Measurements from ENCODE around the gene CREM. TPM values are rescaled to one million over a fixed set of nuclear protein-coding genes. Genes with fewer than 3 reads are reported as not detected.

The CREM gene
- total RNA-seq, 1 donor, result 16.6 TPM

DNA sequence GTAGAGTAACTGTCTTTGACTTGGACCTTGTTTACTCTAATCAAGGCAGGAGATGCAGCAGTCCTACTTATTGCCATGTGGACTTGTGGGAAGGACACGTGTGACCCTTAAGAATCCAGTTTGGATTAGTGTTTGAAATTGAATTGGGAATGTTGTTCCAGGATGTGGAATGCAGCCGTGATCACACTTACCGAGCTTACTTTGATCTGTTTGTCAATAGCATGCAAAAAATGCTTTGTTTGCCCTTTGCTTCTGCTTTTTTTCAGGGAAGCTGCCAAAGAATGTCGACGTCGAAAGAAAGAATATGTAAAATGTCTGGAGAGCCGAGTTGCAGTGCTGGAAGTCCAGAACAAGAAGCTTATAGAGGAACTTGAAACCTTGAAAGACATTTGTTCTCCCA, 84.7 kb downstream of the CREM start:
- H3K4me1 ChIP-seq (ENCODE audit: insufficient read depth, low read length), result no peaks in the 10 kb centered on the region
- no peaks in the 10 kb centered on the region for H3K27me3 ChIP-seq (ENCODE audit: insufficient read depth, low read length)
- no peaks in the 10 kb centered on the region for H4K20me1 ChIP-seq (ENCODE audit: insufficient read depth, low read length)
- no peaks in the 10 kb centered on the region for H3K79me2 ChIP-seq (ENCODE audit: insufficient read depth, low read length)
- no peaks in the 10 kb centered on the region for H3K9me3 ChIP-seq (ENCODE audit: low read depth, low read length)
- no peak for DNase-seq (ENCODE audit: insufficient read length, low spot score, missing footprints)
- TF ChIP-seq, protein P1, sequence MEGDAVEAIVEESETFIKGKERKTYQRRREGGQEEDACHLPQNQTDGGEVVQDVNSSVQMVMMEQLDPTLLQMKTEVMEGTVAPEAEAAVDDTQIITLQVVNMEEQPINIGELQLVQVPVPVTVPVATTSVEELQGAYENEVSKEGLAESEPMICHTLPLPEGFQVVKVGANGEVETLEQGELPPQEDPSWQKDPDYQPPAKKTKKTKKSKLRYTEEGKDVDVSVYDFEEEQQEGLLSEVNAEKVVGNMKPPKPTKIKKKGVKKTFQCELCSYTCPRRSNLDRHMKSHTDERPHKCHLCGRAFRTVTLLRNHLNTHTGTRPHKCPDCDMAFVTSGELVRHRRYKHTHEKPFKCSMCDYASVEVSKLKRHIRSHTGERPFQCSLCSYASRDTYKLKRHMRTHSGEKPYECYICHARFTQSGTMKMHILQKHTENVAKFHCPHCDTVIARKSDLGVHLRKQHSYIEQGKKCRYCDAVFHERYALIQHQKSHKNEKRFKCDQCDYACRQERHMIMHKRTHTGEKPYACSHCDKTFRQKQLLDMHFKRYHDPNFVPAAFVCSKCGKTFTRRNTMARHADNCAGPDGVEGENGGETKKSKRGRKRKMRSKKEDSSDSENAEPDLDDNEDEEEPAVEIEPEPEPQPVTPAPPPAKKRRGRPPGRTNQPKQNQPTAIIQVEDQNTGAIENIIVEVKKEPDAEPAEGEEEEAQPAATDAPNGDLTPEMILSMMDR (IDR thresholded peaks at IDR 0.05; ENCODE audit: extremely low read depth, low read depth, low read length), result no peak
- H3K4me3 ChIP-seq (ENCODE audit: insufficient read depth, low read length), result no peak overlapping the region
- no peak overlapping the region for H3K27ac ChIP-seq (ENCODE audit: low read depth, low read length)
- no peak overlapping the region for H3K4me2 ChIP-seq (ENCODE audit: insufficient read depth, low read length)
- no peaks in the 10 kb centered on the region for H3K36me3 ChIP-seq (ENCODE audit: insufficient read depth, low read length)
- no peak overlapping the region for H2AFZ ChIP-seq (ENCODE audit: low read length)

DNA sequence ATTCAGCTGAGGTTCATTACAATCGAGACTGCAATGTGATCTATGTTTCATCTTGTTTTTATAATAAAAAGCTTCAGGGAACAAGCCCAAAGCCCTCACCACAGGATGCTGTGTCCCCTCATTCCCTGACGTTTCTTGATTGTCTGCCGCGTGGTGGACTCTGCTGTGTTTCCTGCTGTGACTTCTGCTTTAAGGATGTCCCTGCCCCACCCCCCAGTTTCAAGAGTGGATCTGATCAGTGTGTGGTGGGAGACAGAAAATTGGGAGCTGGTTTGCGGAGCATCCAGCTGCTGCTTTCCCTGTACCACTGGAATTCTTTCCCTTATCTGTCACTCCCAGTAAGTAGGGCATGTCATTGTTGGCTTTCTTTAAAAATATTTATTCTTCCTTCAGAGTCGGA, 86.2 kb downstream of the CREM start:
- Histone ChIP-seq H3K4me2 (ENCODE audit: insufficient read depth, low read length) (peak overlapping the region; percentile 71), H2AFZ (ENCODE audit: low read length) (peak overlapping the region; percentile 78), H3K27me3 (ENCODE audit: insufficient read depth, low read length) (no peaks in the 10 kb centered on the region), H3K4me3 (ENCODE audit: insufficient read depth, low read length) (peak overlapping the region; percentile 55), H3K79me2 (ENCODE audit: insufficient read depth, low read length) (no peaks in the 10 kb centered on the region), H4K20me1 (ENCODE audit: insufficient read depth, low read length) (no peaks in the 10 kb centered on the region), H3K9me3 (ENCODE audit: low read depth, low read length) (no peaks in the 10 kb centered on the region), H3K4me1 (ENCODE audit: insufficient read depth, low read length) (no peaks in the 10 kb centered on the region), H3K36me3 (ENCODE audit: insufficient read depth, low read length) (no peaks in the 10 kb centered on the region), H3K27ac (ENCODE audit: low read depth, low read length) (peak overlapping the region; percentile 26)
- no peak for DNase-seq (ENCODE audit: insufficient read length, low spot score, missing footprints)
- TF ChIP-seq, protein P1 (IDR thresholded peaks at IDR 0.05; ENCODE audit: extremely low read depth, low read depth, low read length), result no peak

DNA sequence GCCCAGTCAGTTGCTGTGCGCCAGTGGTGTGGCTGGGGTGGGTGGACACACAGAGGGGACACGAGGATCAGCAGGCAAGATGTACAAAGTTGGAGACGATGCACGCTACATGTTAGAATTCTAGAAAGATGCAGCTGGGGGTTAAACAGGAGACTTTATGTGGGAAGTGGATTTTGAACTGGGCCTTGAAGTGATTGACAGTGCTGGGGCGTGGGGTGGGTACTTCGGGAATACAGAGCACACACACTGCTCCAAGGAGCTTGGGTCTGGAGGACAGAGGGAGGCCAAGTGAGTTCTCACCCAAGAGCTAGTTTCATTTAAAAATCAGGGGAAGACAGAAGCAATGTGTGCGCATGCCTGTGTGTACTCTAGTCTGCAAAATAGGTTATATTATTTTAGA, 87.1 kb downstream of the CREM start:
- Histone ChIP-seq H3K79me2 (ENCODE audit: insufficient read depth, low read length) (no peaks in the 10 kb centered on the region), H3K4me1 (ENCODE audit: insufficient read depth, low read length) (peaks cover 2% of the 10 kb centered on the region), H3K9me3 (ENCODE audit: low read depth, low read length) (no peaks in the 10 kb centered on the region), H3K27ac (ENCODE audit: low read depth, low read length) (no peak overlapping the region), H2AFZ (ENCODE audit: low read length) (no peak overlapping the region), H3K4me2 (ENCODE audit: insufficient read depth, low read length) (no peak overlapping the region), H4K20me1 (ENCODE audit: insufficient read depth, low read length) (no peaks in the 10 kb centered on the region), H3K27me3 (ENCODE audit: insufficient read depth, low read length) (no peaks in the 10 kb centered on the region), H3K4me3 (ENCODE audit: insufficient read depth, low read length) (no peak overlapping the region), H3K36me3 (ENCODE audit: insufficient read depth, low read length) (no peaks in the 10 kb centered on the region)
- no peak for DNase-seq (ENCODE audit: insufficient read length, low spot score, missing footprints)
- TF ChIP-seq, protein P1 (IDR thresholded peaks at IDR 0.05; ENCODE audit: extremely low read depth, low read depth, low read length), result no peak

DNA sequence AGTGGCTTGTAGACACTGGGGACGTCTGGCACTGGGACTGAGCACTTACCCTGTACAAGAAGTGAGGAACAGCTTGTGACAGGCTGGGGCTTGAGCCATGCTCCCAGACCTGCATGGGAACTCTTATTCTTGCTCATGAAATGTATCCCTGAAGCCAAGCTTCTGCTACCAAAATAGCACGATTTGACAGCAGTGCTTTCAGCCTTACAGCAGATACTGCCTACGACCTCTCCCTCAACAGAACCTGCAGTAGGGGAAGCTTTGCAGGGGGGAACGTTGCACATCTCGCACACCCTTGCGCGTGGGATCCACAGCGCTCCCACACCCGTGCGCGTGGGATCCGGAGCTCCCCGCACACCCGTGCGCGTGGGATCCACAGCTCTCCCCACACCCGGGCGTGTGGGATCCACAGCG, 88.0 kb downstream of the CREM start:
- no peaks in the 10 kb centered on the region for H3K27me3 ChIP-seq (ENCODE audit: insufficient read depth, low read length)
- H3K4me1 ChIP-seq (ENCODE audit: insufficient read depth, low read length), result peaks cover 2% of the 10 kb centered on the region
- no peak overlapping the region for H3K4me2 ChIP-seq (ENCODE audit: insufficient read depth, low read length)
- H3K9me3 ChIP-seq (ENCODE audit: low read depth, low read length), result no peaks in the 10 kb centered on the region
- no peak overlapping the region for H3K27ac ChIP-seq (ENCODE audit: low read depth, low read length)
- TF ChIP-seq, protein P1 (IDR thresholded peaks at IDR 0.05; ENCODE audit: extremely low read depth, low read depth, low read length), result no peak
- DNase-seq (ENCODE audit: insufficient read length, low spot score, missing footprints), result no peak
- H3K4me3 ChIP-seq (ENCODE audit: insufficient read depth, low read length), result no peak overlapping the region
- H4K20me1 ChIP-seq (ENCODE audit: insufficient read depth, low read length), result no peaks in the 10 kb centered on the region
- H3K79me2 ChIP-seq (ENCODE audit: insufficient read depth, low read length), result no peaks in the 10 kb centered on the region
- no peaks in the 10 kb centered on the region for H3K36me3 ChIP-seq (ENCODE audit: insufficient read depth, low read length)
- H2AFZ ChIP-seq (ENCODE audit: low read length), result no peak overlapping the region
